Stimulated activated CD4-positive, alpha-beta T cell treated with anti-CD3 and anti-CD28 coated beads, Interleukin-2, amount 100 ng/mL, for 4 hours (primary cell): ENCODE results near the gene TMEM191B.
A peak's percentile ranks its signal among the peaks of the same experiment; 100 is the strongest.
"Not testable (repeated sequence)": the region's sequence is repeated elsewhere in the genome, so short reads cannot be mapped to it uniquely, and the experiment has no call there.

ENCODE experiments used
- DNase-seq: peaks from one replicate; pipeline ENCODE4 v3.0.0-alpha.2; 2020; ENCODE audit warnings: low read depth

TMEM191B gene

DNA sequence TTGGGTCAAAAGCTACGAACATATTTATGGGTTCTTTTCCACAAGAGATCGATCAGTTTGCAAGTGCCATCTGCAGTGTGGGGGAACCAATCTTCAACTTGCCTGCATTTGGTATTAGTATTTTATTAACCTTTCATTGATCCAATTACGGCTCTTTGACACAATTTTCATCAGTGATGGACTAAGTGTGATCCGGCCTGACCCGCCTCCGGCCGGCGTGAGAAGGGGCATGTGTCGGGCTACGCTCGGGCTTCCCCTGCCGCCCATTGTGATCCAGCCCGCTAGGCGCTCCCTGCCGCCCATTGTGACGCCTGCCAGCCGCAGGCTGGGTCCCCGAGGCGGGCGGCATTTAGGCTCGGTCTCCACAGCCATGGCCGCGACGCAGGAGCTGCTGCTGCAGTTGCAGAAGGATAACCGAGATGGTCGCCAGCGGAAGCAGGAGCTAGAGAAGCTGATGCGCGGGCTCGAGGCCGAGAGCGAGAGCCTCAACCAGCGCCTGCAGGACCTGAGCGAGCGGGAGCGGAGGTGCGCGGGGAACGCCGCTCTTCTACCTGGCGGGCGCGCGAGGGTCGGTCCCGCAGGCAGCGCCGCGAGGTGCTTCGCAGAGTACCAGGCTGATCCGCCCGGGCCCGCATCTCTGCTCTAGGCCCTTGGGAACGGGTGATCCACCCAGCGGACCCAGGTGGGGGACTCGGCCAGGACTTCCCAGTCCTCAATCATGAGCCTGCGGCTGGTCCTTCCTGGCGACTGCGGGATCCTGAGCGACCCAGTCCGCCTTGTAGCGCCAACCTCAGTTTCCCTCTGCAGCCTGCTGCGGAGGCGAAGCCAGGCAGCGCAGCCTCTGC lies at the start of gene TMEM191B:
TMEM191B (plus strand) TSS at position 51 of the 845 bp plus-strand sequence; CDS start at position 230, 179 bp downstream.
- not testable (repeated sequence) for DNase-seq

DNA sequence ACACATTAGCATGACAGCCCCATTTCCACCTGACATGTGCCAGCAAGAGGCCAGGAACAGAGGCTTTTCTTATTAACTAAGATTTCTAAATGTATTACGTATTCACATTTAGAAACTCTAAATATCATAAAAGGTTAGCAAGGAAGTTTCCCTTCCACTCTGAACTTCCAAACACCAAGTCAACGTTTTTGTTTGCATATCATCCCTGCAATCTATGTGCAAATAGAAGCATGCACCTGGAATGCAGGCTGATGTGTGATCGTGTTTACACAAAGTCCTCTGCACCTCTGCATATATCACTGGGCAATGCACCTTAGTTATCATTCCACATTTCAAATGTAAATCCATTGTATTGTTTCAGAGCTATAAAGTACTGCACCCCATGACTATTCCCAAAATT lies 31.4 kb upstream of the TMEM191B start:
- not testable (repeated sequence) for DNase-seq

DNA sequence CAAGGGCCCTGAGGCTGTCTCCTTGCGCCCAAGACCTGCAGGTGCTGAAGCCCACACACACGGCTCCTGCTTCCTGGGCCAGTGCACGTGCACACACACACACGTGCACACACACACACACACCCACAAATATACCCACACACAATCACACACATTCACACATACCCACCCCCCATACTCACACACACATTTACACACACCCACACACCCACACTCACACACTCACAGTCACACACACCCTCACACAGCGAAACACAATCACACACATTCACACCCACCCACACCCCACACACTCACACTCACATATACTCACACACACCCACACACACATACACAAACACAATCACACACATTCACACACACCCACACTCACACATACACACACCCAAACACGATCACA lies 16.3 kb upstream of the TMEM191B start:
- not testable (repeated sequence) for DNase-seq

DNA sequence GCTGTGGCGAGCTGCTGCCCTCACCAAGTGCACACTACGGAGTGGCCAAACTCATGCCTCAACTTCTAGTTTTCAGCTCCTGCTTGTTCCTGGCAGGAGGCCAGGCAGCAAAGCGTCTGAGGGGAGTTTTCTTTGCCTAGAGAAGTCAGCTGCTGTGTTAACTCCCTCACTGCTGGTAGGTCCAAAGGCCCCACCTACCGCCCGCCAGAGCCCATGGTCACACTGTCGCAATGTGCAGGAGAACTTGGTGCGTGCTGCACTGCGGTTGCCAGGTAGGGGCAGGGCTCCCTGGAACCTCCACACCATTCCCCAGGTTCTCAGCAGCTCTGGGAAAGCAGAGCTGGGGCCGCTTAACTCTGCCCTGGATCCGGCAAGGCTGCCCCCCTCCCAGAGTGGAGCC lies 15.2 kb upstream of the TMEM191B start:
- DNase-seq: not testable (repeated sequence)

DNA sequence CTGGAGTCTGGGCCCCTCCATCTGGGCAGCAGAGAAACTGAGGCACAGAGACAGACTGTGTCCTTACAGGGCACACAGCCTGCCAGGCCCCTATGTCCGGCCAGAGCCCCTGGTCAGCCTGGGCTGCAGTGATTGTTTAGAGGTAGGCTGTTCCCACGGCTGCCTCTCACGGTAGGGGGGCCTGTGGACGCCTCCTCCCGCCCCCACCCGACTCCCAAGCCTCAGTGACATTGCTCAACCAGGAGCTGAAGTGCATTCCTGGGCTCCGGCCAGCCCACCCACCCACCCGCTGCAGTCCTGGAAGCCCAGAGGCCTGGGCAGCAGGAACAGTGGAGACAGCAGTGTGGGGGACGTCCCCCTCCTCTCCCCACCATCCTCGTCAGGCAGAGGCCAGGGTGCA lies 14.1 kb upstream of the TMEM191B start:
- not testable (repeated sequence) for DNase-seq

DNA sequence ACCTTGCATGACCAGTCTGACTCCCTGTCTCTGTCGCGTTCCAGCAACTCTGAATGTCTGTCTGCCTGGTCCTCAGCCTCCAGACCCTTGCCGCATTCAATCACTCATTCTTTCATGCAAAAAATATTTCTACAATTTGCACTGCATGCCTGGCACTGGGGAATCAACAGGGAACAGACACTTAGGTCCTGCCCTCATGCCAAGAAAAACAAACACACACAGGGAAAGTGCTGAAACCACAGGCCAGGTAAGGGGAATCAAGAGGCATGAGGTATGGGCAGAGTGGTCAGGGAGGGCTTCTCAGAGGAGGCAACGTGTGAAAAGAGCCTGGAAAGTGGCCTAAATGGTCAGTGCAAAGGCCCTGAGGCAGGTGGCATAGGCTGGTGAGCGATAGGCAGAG lies 9.5 kb upstream of the TMEM191B start, which contains the start of gene GGTLC3:
GGTLC3 (minus strand) TSS at position 101 of the 400 bp plus-strand sequence. CDS start 264 bp downstream, outside the sequence.
- DNase-seq: not testable (repeated sequence)

DNA sequence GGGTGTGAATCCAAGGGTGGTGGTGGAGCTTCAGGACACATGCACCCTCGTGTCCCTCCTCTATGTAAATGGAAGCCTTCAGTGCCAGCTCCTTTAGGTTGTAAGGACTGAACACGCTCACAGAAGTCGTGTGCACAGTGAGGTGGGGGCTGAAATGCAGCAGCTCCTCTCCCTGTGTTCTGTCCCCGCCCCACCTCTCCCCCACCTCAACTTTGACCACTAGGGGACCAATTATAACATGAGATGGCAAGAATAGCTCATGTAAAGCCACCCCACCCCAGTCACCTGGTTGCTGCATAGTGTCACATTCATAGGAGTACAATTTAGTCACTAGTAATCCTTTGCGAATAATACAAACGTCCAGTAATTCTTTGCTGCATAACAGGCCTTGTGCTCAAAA lies 4.8 kb upstream of the TMEM191B start:
- not testable (repeated sequence) for DNase-seq

DNA sequence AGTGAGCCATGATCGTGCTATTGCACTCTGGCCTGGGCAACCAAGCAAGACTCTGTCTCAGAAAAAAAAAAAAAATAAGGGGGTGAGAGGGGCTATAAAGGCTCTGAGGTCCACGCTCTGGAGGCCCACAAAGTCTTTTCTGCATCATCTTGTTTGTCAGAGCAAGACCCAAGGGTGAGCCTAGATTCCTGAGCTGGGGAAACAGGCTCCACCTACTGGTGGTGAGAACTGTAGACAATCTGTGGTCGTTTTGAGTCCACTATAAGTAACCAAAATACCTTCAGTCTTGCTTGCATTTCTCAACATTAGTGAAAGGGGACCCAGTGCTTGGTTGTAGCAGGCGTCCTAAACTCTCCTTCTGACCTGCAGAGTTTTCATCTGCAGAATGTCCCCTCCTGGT lies 4.3 kb upstream of the TMEM191B start:
- not testable (repeated sequence) for DNase-seq

DNA sequence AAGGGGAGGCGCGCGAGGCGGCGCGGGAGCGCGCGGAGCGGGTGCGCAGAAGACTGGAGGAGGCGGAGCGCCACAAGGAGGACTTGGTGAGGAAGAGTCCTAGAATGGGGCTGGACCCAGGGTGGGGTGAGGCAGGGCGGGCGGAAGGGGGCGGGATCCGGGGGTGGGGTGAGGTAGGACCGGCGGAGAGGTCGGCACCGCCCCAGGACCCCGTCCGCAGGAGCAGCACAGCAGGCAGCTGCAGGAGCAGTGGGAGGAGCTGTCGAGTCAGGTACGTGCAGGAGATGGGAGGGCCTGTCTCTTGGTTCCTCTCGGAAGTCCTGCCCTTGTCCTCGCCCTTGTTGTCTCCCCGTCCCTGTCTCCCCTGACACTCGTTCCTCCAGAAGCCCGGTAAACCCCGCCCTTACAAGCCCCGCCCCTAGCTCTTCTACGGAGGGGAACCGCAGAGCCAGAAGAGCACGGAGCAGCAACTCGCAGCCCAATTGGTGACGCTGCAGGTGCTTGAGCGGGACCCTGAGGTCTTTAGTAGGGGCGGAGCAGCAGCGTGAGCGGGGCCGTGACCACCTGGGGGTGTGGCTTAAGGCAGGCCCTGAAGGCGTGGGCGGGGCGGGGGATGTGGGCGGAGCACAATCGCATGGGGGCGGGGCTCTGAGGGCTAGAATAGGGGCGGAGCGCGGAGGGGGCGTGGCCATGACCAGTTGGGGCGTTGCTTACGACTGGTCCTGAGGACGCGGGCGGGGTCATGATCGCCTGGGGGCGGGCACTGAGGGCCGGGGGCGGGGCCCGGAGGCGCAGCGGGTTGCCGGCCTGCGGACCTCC lies 1.2 kb downstream of the TMEM191B start:
- DNase-seq: peak; percentile 89

DNA sequence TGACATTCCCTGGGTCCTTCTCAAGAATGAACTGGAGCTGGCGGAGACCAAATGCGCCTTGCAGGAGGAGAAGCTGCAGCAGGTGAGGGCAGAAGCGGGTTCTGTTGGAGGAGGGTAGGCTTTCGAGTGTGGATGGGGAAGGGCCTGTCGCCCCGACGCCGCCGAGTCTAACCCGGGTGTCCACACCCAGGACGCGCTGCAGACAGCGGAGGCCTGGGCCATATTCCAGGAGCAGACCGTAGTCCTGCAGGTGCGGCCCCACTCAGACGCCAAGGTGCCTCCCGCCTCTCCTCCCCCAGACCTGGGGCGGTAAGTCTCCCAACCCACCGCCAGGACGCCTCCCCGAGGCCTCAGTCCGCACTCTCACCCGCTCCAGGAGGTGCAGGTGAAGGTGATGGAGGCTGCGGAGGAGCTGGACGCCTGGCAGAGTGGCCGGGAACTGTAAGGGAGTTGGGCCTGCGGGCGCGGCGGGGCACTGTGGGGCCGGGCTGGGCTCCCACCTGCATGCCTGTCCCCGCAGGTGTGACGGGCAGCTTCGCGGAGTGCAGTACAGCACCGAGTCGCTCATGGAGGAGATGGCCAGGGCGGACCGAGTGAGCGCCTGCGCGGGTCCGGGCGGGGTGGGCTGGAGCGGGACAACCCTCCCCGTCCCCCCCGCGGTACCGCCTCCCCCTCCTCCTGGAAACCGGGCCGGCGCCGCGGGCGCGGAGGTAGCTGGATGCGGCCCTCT lies 2.0 kb downstream of the TMEM191B start:
- not testable (repeated sequence) for DNase-seq

DNA sequence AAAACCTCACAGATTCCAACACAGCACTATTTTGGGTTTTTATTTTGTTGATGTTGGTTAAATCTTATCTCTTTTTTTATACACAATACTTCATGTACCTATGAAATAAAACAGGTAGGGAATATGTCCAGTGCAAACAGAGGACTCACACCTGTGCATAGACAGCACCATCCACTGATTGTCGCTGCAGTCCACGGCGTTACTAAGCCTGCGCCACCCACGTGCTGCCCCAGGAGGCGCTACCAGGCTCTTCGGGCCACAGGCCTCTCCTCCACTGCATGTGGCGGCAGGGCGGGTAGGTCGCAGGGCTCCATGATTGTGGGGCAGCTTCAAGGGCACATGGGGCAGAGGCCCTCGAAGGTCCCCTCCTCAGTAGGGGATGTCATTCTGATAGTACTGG lies 6.0 kb downstream of the TMEM191B start:
- DNase-seq: not testable (repeated sequence)

DNA sequence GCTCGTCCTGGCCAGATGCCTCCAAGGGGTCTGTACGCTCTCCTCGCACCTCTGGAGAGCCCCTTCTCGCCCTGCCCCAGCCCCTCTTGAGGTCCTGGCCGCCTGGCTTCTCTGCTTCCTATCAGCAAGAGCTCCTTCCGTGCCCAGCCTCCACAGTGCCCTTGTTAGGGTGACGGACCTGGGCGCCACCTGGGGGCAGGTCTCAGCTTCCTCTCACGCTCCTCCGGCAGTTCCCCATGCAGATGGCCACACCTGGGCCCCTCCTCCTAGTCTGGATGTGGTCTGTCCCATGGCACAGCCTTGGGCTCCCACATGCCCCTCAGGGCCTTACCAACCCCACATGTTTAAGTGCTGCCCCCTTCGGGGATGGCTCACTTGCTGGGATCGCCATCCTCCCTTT lies 6.7 kb downstream of the TMEM191B start:
- DNase-seq: not testable (repeated sequence)

DNA sequence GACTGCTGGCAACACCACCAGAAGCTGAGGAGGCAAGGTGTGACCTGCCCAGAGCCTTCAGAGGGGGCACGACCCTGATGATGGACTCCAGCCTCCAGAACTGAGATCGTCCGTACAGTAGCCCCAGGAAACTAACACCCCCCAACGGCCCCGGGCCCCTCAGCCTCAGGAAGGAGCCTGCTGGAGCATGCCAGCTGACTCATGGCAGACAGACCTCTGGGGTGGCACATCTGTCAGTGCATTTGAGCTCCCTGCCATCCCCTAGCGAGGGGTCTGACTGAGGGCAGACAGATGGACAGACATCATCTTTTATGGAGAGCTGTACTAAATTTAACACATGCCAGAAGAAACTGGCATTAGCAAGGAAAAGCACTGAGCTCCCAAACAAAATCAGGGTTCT lies 12.4 kb downstream of the TMEM191B start:
- not testable (repeated sequence) for DNase-seq

DNA sequence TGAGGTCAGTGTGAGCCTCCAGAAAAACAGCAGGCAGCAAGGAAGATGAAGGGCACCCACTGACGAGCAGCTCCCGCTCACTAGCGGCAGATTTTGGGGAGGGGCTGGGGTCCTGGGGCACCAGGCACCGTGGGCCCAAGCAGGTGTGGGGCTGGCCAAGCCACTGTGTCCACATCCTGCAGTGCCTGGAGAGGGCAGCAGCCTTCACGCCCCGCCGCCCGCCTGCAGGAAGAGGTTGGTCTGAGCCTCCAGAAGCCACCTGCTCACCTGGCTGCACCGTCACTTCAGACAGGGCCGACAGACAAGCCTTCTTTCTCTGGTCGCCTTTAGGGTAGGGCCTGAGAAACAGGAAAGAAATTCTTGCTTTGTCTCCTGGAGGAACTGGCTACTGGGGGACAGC lies 15.8 kb downstream of the TMEM191B start:
- DNase-seq: not testable (repeated sequence)

DNA sequence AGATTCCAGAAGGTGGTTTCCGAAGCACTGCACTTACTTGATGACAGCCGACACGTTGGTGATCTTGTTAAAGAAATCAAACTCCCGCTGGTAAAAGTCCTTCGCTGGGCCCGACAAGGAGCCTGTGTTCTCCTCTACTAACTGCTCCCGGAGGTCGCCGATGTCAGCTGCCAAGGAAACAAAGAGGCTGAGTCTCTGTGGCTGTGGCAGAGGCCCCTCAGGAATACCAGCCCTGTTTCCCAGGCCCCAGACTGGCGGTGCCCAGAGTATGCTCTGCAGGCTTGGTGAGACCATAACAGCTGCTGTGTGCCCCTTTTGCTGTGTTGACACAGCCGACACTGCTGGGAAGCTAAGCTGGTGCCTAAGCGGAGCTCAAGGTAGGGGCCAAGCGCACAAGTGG lies 17.0 kb downstream of the TMEM191B start:
- DNase-seq: not testable (repeated sequence)

DNA sequence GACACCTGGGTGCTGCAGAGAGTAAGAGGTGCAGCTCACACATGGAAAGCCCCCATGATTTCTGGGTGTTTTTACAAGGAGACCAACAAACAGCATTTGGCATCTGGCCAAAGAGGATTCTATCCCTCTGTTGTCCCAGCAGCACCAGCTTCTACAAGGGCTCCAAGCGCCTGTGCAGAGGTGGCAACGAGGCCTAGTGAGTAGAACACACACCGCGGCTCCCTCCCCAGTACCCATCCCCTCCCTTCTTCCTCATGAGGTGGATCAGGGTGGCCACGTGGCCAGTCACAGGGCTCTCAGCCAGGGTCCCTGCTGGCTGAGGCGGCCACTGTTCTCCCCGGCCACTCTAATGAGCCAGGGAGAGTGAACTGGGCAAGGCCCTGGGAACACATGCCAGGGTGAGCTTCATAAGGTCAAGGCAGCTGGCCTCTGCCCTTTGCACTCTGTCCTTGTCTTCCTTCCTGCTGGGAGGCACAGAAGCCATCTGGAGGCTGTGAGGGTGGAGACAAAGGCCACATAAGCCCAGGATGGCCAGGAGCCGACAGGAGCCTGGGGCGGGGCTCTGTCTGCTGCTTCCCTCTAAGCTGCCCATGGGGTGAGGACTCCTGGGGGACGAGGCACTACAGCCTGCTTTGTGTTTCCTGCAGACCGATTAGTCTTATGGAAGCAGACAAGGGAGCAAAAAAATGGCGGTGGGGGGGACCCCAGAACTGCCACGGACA lies 22.0 kb downstream of the TMEM191B start:
- DNase-seq: not testable (repeated sequence)

DNA sequence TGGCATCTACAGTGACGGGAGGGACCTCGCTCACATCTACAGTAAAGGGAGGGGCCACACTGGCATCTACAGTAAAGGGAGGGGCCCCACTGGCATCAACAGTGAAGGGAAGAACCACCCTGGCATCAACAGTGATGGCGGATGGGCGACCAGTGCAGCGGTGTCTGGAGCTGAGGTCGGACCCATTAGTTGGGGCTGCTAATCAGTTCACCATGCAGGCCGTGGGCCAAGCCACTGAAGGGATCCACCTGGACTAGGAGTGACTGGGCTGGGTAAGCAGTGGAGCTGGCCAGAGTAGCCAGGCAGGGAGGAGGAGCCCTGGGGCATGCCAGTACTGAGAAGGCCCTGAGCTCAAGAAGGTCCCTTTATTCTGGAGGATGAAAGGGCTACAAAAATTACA lies 23.4 kb downstream of the TMEM191B start:
- DNase-seq: not testable (repeated sequence)

DNA sequence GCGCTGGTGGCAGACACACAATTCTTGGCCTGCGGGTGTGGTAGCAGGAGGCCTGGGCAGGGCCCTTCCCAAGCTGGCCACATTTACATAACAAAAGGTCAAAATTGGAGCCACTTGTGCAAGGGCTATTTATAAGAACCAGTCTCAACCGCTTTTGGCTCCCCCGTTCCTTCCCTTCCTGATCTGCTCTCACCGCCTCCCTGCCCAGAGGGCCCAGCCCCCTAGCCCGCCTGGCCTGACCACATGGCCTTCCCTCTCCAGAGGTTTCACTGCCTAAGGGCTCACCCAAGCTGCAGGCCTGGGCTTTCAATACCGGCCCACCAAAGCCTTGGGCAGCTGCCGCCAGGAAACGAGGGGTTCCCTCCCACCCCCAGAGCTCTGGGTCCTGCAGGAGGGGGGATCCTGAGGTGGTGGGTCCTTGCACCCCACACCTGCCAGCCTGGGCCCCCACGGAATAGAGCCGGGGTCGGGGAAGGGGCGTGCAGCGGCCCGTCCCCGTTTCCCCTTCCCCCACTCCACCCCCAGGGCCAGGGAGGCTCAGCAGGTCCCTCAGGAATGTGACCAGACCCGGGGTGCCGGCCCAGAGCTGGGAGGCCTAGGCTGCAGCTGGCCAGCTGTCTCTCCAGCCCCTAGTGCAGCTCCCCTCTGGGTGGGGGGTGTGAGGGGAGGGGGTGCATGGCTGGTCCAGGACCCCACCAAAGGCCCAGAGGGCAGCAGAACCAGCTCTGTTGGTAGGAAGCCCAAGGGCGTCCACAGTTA lies 25.4 kb downstream of the TMEM191B start:
- not testable (repeated sequence) for DNase-seq

DNA sequence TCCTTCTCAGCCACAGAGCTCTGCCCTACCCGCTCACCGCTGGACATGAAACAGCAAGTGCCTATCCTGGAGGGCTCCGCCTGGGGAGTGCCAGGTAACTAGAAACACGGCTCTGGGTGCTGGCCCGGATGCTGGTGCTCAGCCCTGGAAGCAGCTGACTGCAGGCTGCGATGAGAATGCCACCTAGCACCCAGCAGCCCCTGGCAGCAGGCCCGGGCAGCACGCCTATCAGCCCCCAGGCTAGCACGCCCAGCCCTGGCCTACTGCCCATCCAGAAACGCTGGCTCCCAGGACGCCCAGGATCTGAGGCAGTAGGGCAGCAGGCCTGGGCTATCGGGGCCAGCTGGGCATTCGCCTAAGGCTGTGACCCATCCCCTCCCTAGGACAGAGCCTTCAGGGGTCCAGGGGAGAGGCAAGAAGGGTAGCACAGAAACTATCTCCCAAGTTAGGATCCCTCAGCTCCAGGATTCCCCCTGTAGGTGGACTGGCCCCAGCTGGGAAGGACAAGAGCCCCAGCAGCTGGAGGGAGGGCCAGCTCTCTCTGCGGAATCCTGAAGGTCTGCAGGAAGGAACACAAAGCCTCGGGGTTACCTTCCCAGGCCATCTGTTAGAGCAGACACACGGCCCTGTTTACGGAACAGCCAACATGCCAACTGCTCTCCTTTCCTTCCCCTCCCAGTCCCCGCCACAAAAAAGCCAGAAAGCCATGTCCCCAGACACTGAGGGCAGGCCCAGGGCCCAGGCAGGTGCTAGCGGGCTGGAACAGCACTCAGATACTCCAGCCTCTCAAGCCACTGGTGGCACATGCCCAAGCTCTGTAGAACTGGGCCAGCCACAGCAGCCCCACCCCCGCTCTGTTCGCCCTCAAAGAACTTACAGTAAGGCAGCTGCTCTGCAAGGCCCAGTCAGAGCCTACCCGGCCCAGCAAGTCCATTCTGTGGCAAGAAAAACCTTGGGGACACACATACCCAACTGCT lies 27.0 kb downstream of the TMEM191B start:
- DNase-seq: not testable (repeated sequence)
